Type B pancreatic cell (in vitro differentiated cells): ENCODE measurements around the gene GALNT8. TPM values are rescaled to one million over a fixed set of nuclear protein-coding genes. Genes with fewer than 3 reads are reported as not detected.

Source experiments
- DNase-seq: peaks from one replicate; pipeline ENCODE4 v3.0.0; 2021; ENCODE audit warnings: mixed read lengths; ENCODE audit not compliant: unreplicated experiment; ENCODE audit errors: extremely low spot score
- H3K27ac Mint-ChIP-seq: 2 replicates; pipeline ENCODE4 v1.8.0; 2021; ENCODE audit warnings: mild to moderate bottlenecking, mixed read lengths
- H3K27me3 Mint-ChIP-seq: 2 replicates; pipeline ENCODE4 v1.8.0; 2021; ENCODE audit warnings: mixed read lengths
- H3K36me3 Mint-ChIP-seq: 2 replicates; pipeline ENCODE4 v1.8.0; 2021; ENCODE audit warnings: mixed read lengths
- H3K4me1 Mint-ChIP-seq: one replicate; pipeline ENCODE4 v1.8.0; 2021; ENCODE audit warnings: mixed read lengths; ENCODE audit not compliant: unreplicated experiment
- H3K4me3 Mint-ChIP-seq: 2 replicates; pipeline ENCODE4 v1.8.0; 2021; ENCODE audit warnings: mild to moderate bottlenecking, mixed read lengths
- H3K9me3 Mint-ChIP-seq: 2 replicates; pipeline ENCODE4 v1.8.0; 2021; ENCODE audit warnings: mixed read lengths
- total RNA-seq: library from RNA; stranded (reverse); gene quantifications from 2 replicates; pipeline ENCODE4 v1.2.1, GENCODE V29; 2021; ENCODE audit warnings: low replicate concordance
- TF ChIP-seq, protein P1 (sequence below): fragments of 200-600 bp; sonication (generic); conservative IDR thresholded peaks from 2 replicates; pipeline ENCODE4 v1.5.0; 2021; ENCODE audit warnings: antibody characterized with exemption, mild to moderate bottlenecking

GALNT8 gene
- total RNA-seq, 1 donor from 2014 or later: 7.1 TPM

DNA sequence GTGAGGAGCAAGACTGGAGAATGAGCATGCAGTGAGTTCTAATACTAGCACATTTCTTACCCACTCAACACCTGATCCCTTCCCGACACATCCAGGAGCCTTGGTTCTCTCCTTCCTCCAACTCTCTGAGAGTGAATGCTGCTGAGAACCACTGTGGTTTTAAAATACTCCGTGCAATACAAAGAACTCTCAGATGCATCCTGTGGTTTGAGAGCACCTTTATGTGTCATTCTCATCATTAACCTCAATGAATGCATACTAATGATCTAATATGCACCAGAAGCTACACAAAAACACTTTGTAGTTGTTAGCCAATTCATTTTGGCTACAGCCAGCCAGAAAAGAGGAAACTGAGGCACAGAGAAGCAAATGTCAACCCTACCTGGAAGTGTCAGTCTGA, 87.6 kb downstream of the GALNT8 start:
- no peaks in the 10 kb centered on the region for H3K4me1 Mint-ChIP-seq
- no peak for DNase-seq
- H3K27me3 Mint-ChIP-seq: peaks cover 90% of the 10 kb centered on the region
- H3K9me3 Mint-ChIP-seq: peaks cover 4% of the 10 kb centered on the region
- TF ChIP-seq, protein P1, sequence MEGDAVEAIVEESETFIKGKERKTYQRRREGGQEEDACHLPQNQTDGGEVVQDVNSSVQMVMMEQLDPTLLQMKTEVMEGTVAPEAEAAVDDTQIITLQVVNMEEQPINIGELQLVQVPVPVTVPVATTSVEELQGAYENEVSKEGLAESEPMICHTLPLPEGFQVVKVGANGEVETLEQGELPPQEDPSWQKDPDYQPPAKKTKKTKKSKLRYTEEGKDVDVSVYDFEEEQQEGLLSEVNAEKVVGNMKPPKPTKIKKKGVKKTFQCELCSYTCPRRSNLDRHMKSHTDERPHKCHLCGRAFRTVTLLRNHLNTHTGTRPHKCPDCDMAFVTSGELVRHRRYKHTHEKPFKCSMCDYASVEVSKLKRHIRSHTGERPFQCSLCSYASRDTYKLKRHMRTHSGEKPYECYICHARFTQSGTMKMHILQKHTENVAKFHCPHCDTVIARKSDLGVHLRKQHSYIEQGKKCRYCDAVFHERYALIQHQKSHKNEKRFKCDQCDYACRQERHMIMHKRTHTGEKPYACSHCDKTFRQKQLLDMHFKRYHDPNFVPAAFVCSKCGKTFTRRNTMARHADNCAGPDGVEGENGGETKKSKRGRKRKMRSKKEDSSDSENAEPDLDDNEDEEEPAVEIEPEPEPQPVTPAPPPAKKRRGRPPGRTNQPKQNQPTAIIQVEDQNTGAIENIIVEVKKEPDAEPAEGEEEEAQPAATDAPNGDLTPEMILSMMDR: no peak
- H3K36me3 Mint-ChIP-seq: peaks cover 17% of the 10 kb centered on the region
- H3K27ac Mint-ChIP-seq: no peak overlapping the region
- H3K4me3 Mint-ChIP-seq: peak overlapping the region; percentile 23

DNA sequence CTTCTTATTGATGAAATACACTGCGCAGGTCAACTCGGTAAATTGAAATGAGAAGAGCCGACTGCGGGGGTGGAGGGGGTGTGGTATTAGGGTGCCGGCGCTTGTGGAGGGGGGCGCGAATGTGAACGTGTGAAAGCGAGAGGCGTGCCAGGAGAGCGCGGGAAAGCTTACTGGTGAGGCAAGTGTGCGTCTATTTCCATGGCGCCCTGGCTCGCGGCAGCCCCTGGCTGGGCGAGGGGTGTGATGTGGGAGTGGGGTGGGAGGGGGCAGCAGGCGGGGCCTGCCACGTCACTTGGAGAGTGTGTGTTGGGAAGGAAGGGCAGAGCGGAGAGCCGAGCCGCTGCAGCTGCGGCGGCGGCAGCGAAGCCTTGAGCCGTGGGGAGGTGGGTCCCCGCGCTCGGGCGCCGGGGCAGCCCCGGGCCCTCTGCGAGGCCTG, 88.8 kb downstream of the GALNT8 start:
- Mint-ChIP-seq H3K36me3 (peaks cover 22% of the 10 kb centered on the region), H3K9me3 (peaks cover 4% of the 10 kb centered on the region), H3K4me3 (peak overlapping the region; percentile 87), H3K27ac (peak overlapping the region; percentile 75), H3K4me1 (no peaks in the 10 kb centered on the region), H3K27me3 (peaks cover 92% of the 10 kb centered on the region)
- TF ChIP-seq, protein P1: no peak
- DNase-seq: no peak

DNA sequence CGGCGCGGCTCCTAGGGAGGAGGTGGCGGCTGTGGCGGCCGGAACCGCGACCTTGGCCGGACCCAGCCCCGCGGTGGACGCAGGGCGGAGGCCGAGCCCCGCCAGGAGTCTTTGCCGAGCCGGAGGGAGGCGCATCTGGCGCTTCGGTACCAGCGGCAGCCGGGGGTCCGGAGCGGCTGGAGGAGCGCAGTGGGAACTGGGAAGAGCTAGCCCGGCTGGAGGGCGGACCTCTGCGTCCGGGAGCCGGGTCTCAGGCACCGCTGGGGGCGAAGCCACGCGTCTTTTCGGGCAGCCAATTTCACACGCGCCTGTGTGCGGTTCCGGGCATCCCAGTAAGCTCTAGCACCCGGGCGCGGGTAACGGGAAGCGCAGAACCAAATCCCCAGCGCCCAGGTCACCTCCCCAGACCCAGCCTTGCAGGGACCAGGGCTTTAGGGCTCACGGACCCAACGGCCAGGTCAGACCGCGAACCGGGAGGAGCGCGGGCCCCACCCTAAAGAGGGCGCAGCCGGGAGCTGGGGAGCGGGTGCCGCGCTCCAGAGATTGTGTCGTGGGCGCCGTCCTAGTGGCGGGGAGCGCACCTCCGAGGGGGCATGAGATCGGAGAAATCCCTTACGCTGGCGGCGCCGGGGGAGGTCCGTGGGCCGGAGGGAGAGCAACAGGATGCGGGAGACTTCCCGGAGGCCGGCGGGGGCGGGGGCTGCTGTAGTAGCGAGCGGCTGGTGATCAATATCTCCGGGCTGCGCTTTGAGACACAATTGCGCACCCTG, 89.4 kb downstream of the GALNT8 start:
- Mint-ChIP-seq H3K27ac (no peak overlapping the region), H3K4me3 (peak overlapping the region; percentile 83), H3K9me3 (peaks cover 4% of the 10 kb centered on the region), H3K27me3 (peaks cover 91% of the 10 kb centered on the region), H3K4me1 (no peaks in the 10 kb centered on the region), H3K36me3 (peaks cover 22% of the 10 kb centered on the region)
- no peak for DNase-seq
- TF ChIP-seq, protein P1: peak; percentile 37

DNA sequence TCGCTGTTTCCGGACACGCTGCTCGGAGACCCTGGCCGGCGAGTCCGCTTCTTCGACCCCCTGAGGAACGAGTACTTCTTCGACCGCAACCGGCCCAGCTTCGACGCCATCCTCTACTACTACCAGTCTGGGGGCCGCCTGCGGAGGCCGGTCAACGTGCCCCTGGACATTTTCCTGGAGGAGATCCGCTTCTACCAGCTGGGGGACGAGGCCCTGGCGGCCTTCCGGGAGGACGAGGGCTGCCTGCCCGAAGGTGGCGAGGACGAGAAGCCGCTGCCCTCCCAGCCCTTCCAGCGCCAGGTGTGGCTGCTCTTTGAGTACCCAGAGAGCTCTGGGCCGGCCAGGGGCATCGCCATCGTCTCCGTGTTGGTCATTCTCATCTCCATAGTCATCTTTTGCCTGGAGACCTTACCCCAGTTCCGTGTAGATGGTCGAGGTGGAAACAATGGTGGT, 90.0 kb downstream of the GALNT8 start:
- H3K4me1 Mint-ChIP-seq: no peaks in the 10 kb centered on the region
- TF ChIP-seq, protein P1: no peak
- H3K4me3 Mint-ChIP-seq: peak overlapping the region; percentile 83
- no peak for DNase-seq
- H3K27me3 Mint-ChIP-seq: peaks cover 91% of the 10 kb centered on the region
- no peak overlapping the region for H3K27ac Mint-ChIP-seq
- peaks cover 21% of the 10 kb centered on the region for H3K36me3 Mint-ChIP-seq
- peaks cover 4% of the 10 kb centered on the region for H3K9me3 Mint-ChIP-seq

DNA sequence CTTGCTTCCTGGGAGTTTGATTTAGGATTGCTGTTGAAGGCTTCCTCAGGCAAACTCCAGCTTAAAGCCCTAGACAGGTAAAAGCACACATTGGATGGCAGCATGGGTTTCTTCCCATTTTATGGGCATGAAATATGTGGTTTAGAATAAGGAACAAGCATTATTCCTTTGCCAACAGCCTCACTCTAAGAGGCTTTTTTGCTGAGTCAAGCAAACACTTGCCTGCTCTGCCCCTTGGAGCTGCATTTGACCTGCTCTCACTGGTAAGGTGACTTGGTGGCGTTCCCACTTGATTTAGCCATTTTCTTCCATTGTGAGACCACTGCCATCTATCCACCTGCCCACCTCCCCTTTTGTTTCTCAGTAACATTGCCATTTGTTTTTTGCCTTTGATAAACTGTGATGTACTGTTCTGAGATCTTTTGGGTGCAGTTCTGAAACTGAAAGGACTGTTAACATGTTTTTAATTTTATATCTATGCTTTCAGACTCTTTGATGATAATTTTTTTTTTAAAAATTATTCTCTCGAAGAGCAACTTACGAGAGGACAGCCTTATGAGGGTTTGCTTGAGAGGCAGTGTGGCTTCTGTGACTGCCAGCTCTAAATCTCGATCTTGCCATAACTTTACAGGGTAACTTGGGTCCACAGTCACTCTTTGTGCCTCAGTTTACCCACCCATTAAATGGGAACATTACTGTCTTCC, 92.6 kb downstream of the GALNT8 start:
- H3K27me3 Mint-ChIP-seq: peaks cover 88% of the 10 kb centered on the region
- TF ChIP-seq, protein P1: no peak

More for the DNA sequence above, 92.6 kb downstream of the GALNT8 start:
- DNase-seq: no peak
- Mint-ChIP-seq H3K9me3 (peaks cover 4% of the 10 kb centered on the region), H3K4me3 (no peak overlapping the region), H3K4me1 (no peaks in the 10 kb centered on the region), H3K36me3 (peaks cover 19% of the 10 kb centered on the region), H3K27ac (no peak overlapping the region)
